HepG2 (cell line): ENCODE results near the gene ZNF644. TPM values are rescaled to one million over a fixed set of nuclear protein-coding genes. Genes with fewer than 3 reads are reported as not detected.

ENCODE experiments used
- ELK4 ChIP-seq: sonication (generic); formaldehyde crosslinking; IDR thresholded peaks from 2 replicates; pipeline ENCODE4 v1.9.0; 2021; ENCODE audit warnings: missing genetic modification reagents, borderline replicate concordance
- HINFP ChIP-seq: sonication (generic); formaldehyde crosslinking; IDR thresholded peaks from 2 replicates; pipeline ENCODE4 v1.4.0; 2020; ENCODE audit warnings: low read depth, mild to moderate bottlenecking, missing genetic modification reagents
- NCOR1 ChIP-seq: fragments of 200-600 bp; sonication (generic); IDR thresholded peaks from 2 replicates; pipeline ENCODE4 v1.7.0; 2017; ENCODE audit warnings: antibody characterized with exemption, low read length, borderline replicate concordance
- NFYC ChIP-seq: IDR thresholded peaks from 2 replicates; pipeline ENCODE4 v1.6.1; 2016; ENCODE audit warnings: missing genetic modification reagents, missing compliant biosample characterization
- PATZ1 ChIP-seq: sonication (generic); formaldehyde crosslinking; IDR thresholded peaks from 2 replicates; pipeline ENCODE4 v1.4.0; 2020; ENCODE audit warnings: missing genetic modification reagents
- RBM22 ChIP-seq: fragments of 200-400 bp; formaldehyde crosslinking; optimal IDR thresholded peaks from 2 replicates; pipeline ENCODE3; 2017; ENCODE audit warnings: mild to moderate bottlenecking, low read length, moderate library complexity
- RFXANK ChIP-seq: IDR thresholded peaks from 2 replicates; pipeline ENCODE4 v1.6.1; 2016
- SNRNP70 ChIP-seq: fragments of 200-400 bp; formaldehyde crosslinking; IDR thresholded peaks from 2 replicates; pipeline ENCODE4 v1.6.1; 2017; ENCODE audit warnings: mild to moderate bottlenecking, low read depth, low read length, moderate library complexity
- SUZ12 ChIP-seq: fragments of 150-350 bp; IDR thresholded peaks from 2 replicates; pipeline ENCODE4 v1.6.1; 2014; ENCODE audit warnings: low read depth, low read length
- SYNCRIP ChIP-seq: fragments of 200-400 bp; formaldehyde crosslinking; IDR thresholded peaks from 2 replicates; pipeline ENCODE4 v1.6.1; 2018; ENCODE audit warnings: mild to moderate bottlenecking, low read depth, low read length; ENCODE audit not compliant: insufficient read depth
- TRIM24 ChIP-seq: sonication (generic); formaldehyde crosslinking; IDR thresholded peaks from 2 replicates; pipeline ENCODE4 v1.8.0; 2022; ENCODE audit warnings: mild to moderate bottlenecking, missing genetic modification reagents
- WIZ ChIP-seq: sonication (generic); formaldehyde crosslinking; IDR thresholded peaks from 2 replicates; pipeline ENCODE4 v1.5.1; 2020; ENCODE audit warnings: mild to moderate bottlenecking, missing genetic modification reagents
- YEATS4 ChIP-seq: sonication (generic); formaldehyde crosslinking; IDR thresholded peaks from 2 replicates; pipeline ENCODE4 v1.4.0; 2020; ENCODE audit warnings: missing genetic modification reagents, borderline replicate concordance
- ZFP91 ChIP-seq: sonication (generic); formaldehyde crosslinking; IDR thresholded peaks from 2 replicates; pipeline ENCODE4 v1.9.0; 2022; ENCODE audit warnings: missing genetic modification reagents, mild to moderate bottlenecking, borderline replicate concordance
- ZNF503 ChIP-seq: sonication (generic); formaldehyde crosslinking; IDR thresholded peaks from 2 replicates; pipeline ENCODE4 v1.4.0; 2020; ENCODE audit warnings: missing genetic modification reagents
- polyA plus RNA-seq, 8 experiments: library from polyadenylated mRNA; depleted of rRNA in 3 of 8; stranded (reverse) in 7 of 8; unstranded in 1 of 8; fragments of >200 nt; fragmentation: Illumina TruSeq in 4 of 8; extraction: Trizol in 4 of 8; gene quantifications; 2 replicates each; pipeline versions ENCODE4 v1.2.1 to v1.2.3, GENCODE V29; 2011 to 2016; ENCODE audit warnings: low read depth in 4 of 8, missing spikeins in 1 of 8, mixed read lengths in 1 of 8; ENCODE audit not compliant: insufficient read depth in 1 of 8
- total RNA-seq, 5 experiments: library from RNA; depleted of rRNA; stranded (reverse); fragments of >200 nt; fragmentation: Illumina TruSeq; extraction: Trizol; gene quantifications; 2 replicates each; pipeline ENCODE4 v1.2.3, GENCODE V29; 2016; ENCODE audit warnings: low read depth in 1 of 5

The ZNF644 gene
- total and polyA plus RNA-seq, 2 of the 13 experiments (the other 11 are each of a cell fraction or from before 2014, with no cell fraction given) = 17.7 to 51.7 TPM

GRCh38 chr1:91020967-91021685, 709 bp downstream of the ZNF644 start (continued):
- TF ChIP-seq ZNF503 (0 out of 2 replicates have a peak, but pooled peaks have one; percentile 23), PATZ1 (peak; percentile 19; the same call in 1 of the 2 replicates), SUZ12 (no peak), ELK4 (CRISPR knock-in tag) (no peak), NCOR1 (no peak), RBM22 (no peak), SNRNP70 (no peak), WIZ (CRISPR knock-in tag) (no peak), YEATS4 (CRISPR knock-in tag) (peak; percentile 8; the same call in 1 of the 2 replicates), NFYC (CRISPR knock-in tag) (peak; percentile 33), ZFP91 (no peak), TRIM24 (no peak), RFXANK (no peak), SYNCRIP (no peak), HINFP (CRISPR knock-in tag) (no peak)
